Stimulated activated CD8-positive, alpha-beta memory T cell treated with anti-CD3 and anti-CD28 coated beads, Interleukin-7, amount 100 ng/mL, for 1 hour (primary cell): ENCODE results near the gene MGAT5.
A peak's percentile ranks its signal among the peaks of the same experiment; 100 is the strongest.

ENCODE experiments used
- DNase-seq, 2 donors: peaks; one replicate each; pipeline ENCODE4 v3.0.0-alpha.2; 2020; ENCODE audit warnings: low read depth in 2 of 2

Gene MGAT5

GRCh38 chr2:134253804-134254203 is at the start of gene MGAT5:
Gene MGAT5 (plus strand): TSS chr2:134254072. CDS start chr2:134254404, 332 bp downstream.
- no peak for DNase-seq

GRCh38 chr2:134205087-134205486 is 48.8 kb upstream of the MGAT5 start:
- DNase-seq, result no peak

GRCh38 chr2:134206031-134206430 is 47.8 kb upstream of the MGAT5 start:
- no peak for DNase-seq

- no peak for DNase-seq
Observed at GRCh38 chr2:134206573-134206972, 47.3 kb upstream of the MGAT5 start.

DNA sequence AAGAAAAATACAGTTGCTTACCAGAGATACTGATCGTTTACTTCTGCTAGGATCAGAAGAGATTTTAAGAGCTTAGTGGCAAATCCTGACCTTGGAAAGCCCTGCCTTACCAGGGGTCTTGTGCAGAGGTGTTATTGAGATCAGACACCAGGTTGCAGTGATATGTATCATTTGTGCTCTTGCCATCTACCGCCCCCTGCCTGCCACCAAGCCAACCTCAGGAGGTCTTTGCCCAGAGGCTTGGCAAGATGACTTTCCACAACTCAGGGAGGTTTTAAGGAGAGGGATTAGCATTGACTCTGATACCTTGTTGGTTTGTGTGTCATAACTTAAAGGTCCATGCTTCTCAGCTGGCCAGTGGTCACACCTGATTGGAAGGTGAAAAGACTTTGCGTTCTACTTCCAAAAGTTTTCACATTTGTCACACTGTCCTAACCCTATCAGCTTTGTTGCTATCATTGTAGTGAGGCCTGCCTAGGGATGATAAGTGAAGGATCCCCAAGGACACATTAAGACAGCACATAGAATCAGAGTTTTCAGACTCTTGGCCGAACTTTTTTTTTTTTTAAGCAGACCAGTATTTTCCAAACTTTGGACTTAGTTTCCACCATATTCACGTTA is 46.2 kb upstream of the MGAT5 start:
- peak; percentile 29 to 30 for DNase-seq

DNA sequence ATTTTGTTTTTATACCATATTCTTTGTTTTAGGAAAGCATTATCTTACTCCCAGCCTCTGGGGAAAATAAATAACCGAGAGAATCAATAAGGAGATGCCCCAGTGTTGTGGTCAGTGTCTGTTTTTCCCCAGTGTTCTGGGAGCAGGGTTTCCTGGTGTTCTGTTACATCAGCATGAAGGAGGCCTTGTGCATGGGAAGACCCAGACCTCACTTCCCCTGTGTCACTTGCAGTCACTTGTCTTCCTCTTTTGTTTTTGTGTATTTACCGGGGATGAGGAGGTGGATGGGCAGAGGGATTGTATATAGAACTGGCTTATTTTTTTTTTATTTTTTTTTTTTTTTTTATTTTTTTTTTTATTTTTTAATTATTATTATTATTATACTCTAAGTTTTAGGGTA is 45.0 kb upstream of the MGAT5 start:
- DNase-seq, result no peak

DNA sequence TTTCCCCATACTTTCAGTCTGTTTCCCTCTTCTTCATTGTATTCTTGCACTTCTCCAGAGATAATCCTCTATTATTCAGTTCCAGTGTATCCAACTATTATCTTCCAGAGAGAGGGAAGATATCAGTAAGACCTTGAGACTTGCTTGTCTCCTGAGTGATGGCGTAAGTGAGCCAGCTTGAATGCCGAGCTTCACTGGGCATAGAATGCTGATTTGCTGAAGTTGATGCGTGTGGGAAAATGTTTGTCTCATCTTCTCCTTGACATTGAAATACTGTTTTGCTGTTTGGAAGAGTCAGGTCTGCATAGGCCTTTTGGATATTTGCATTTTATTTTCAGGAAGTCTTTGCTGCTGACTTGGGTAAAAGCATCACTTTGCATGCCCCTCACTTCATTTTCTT is 41.1 kb upstream of the MGAT5 start:
- no peak for DNase-seq

- DNase-seq, result no peak
Observed at GRCh38 chr2:134216152-134216829, 37.6 kb upstream of the MGAT5 start.

DNA sequence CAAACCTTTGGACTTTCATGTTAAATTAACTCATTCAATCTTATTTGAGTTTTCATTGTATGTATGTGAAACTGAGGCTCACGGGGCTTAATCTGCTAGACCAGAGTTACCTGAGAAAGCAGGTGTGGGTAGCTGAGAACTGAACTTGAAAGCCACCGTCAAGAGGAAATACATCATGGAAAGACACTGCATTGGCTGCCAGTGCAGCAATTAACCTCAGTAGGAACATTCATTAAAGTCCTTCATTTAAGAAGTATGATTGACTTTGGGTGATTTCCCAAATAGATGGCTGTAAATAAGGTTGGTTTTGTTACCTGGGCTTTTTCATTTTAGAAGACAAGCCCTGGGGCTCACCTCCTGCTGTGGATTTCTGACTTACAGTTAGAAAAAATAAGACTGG is 36.5 kb upstream of the MGAT5 start:
- DNase-seq, result no peak

DNA sequence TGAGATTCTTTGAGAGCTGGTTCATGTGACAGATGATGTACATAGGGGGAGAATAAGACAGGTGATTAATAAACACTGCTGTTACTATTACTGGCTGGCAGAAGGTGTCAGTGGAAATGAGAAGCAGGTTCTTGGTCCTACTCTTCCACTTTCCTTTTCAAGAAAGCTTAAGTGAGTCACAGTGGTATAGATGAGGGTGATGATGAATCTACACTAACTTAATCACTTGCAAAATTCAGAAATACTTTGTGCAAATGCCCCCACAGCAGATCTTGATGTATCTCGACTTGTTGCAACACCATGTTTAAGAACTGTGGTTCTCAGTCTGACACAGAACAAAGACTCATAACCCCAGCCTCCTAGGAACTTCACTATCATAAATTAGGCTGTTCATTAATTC is 35.9 kb upstream of the MGAT5 start:
- no peak for DNase-seq

- DNase-seq, result no peak
Observed at GRCh38 chr2:134218414-134218813, 35.5 kb upstream of the MGAT5 start.

- no peak for DNase-seq
Observed at GRCh38 chr2:134218930-134219658, 34.8 kb upstream of the MGAT5 start.

- DNase-seq, result no peak
Observed at GRCh38 chr2:134220344-134220974, 33.4 kb upstream of the MGAT5 start.

GRCh38 chr2:134224005-134224404 is 29.9 kb upstream of the MGAT5 start:
- DNase-seq, result no peak

GRCh38 chr2:134225173-134225572 is 28.7 kb upstream of the MGAT5 start:
- no peak for DNase-seq

DNA sequence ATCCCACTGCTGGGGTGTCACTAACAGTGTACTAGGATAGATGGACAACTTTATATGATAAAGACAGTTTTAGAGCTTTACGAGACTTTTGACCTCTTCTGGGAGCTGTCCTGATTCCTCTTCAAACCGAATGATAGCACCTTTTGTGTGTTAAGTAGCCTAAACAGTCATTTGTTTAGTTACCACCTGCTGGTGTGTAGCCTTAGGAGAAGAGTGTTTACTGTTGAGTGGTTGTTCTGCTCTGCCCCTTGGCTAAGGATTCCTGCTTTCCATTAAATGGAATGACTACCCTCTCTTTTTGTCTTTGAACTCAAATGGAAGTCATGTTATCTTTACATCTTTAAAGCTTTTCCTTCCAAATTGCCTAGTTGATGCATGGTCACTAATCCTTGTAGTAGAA is 28.0 kb upstream of the MGAT5 start:
- no peak for DNase-seq

DNA sequence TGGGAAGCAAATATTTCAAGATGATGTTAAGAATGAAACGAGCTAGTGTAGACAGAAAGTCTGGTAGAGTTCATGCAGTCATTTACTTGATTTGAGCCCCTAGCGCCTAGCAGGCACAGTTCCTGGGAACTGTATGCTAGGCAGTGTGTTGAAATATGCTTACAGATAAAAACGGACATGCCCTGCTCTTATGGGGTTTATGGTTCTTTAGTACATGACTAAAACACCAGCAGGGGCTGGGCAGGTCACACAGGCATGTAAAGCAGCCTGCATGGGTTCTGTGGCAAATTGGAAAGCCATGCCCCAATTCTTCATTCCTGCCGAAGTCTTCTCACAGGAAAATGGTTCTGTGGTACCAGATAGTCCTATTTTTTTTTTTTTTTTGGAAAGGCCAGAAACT is 27.3 kb upstream of the MGAT5 start:
- DNase-seq, result no peak

DNA sequence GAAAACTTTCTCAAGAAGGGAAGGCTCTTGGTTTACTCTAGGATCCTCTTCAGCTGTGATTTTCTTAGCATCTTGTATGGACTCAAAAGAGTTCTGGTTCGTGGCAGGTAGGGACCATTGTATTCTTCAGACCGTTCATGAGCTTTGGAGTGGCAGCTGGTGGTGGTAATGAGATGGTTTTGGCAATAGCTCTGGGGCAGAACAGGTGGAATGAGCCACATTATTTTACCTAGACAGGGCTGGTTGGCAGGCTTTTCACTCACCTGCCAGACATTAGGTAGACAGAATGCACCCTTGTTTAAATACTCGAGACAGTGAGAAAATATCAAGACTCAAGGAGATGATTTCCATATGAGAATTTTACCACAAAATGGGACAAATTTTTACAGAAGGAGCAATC is 26.2 kb upstream of the MGAT5 start:
- no peak for DNase-seq

DNA sequence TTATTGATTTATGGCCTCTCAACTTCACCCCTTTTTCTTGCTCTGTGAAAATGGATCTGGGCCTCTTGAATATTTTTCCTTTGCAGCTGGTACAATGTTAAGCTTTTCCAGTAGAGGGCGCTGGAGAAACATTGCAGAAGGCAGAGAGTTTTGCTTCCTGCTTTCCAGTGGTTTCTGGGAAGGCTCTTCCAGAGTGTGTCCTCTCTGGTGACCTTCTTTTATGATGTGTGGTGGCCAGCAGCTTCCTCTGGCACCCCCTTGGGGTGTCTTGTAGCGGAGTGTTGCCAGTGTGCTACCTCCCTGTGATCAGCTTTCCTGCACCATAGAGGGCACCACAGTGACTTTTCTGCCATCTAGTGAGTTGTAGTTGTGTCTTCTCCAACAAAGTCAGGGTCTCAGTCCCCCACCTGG is 25.4 kb upstream of the MGAT5 start:
- no peak for DNase-seq

DNA sequence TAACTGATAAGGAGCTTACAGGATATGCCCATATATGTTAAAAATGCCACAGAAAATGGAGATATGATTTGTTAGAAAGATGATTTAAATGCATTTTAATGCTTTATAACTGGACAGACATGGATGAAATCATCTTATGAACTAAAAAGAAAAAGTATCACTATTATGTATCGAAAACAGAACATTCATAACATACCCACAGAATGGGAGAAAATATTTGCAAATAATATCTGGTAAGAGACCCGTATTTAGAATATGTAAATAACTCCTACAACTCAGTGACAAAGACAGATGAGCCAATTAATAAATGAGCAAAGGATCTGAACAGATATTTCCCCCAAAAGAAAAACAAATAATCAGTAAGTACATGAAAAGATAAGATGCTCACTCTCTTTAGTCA is 24.3 kb upstream of the MGAT5 start:
- no peak for DNase-seq

GRCh38 chr2:134230885-134231284 is 23.0 kb upstream of the MGAT5 start:
- DNase-seq, result no peak

GRCh38 chr2:134231301-134231964 is 22.4 kb upstream of the MGAT5 start:
- no peak for DNase-seq
